GM18511 (cell line): Measurements from ENCODE around the gene RBM15B.

Experiments used
- ATAC-seq: cut with Tn5 transposase; IDR thresholded peaks from one replicate; pipeline ENCODE4 v1.9.1; 2021; ENCODE audit warnings: mild to moderate bottlenecking, moderate library complexity; ENCODE audit not compliant: unreplicated experiment

Gene RBM15B

GRCh38 chr3:51436998-51437639, 46.0 kb downstream of the RBM15B start:
- no peak for ATAC-seq

GRCh38 chr3:51441282-51442030, 50.4 kb downstream of the RBM15B start:
- ATAC-seq, result no peak

DNA sequence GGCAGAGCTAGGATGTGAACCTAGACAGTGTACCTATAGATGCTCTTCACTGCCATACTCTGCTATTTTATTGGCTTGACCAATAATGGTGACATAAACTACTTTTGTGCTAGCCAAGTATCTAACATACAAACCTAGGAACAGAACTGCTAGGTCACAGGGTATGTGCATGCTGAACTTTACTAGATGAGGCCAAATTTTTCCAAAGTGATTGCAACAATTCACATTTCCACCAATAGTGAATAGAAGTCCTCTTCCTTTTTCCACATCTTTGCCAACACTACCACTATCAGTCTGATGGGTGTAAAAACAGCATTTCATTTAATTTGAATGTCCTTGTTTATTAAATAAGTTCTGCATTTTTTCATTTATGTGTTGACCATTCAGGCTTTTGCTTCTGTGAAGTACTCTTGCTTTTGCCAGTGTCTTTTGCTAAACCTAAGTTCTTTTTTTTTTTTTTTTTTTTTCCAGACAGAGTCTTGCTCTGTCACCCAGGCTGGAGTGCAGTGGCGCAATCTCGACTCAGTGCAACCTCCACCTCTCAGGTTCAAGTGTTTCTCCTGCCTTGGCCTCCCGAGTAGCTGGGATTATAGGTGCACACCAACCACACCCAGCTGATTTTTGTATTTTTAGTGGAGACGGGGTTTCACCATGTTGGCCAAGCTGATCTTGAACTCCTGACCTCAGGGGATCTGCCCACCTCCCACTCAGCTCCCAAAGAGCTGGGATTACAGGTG, 54.6 kb downstream of the RBM15B start:
- no peak for ATAC-seq
